GM12878 (cell line): Measurements from ENCODE around the gene ATP6V1G2. TPM values are rescaled to one million over a fixed set of nuclear protein-coding genes. Genes with fewer than 3 reads are reported as not detected.
A peak's percentile ranks its signal among the peaks of the same experiment; 100 is the strongest.

Experiments used
- CEBPZ ChIP-seq: fragments of 150-350 bp; IDR thresholded peaks from 2 replicates; pipeline ENCODE4 v1.6.1; 2016; ENCODE audit warnings: low read depth, low read length
- CUX1 ChIP-seq: IDR thresholded peaks from 2 replicates; pipeline ENCODE4 v1.6.1; 2012; ENCODE audit warnings: improper control_type of control experiment, low read depth, low read length; ENCODE audit not compliant: insufficient replicate concordance
- EGR1 ChIP-seq, 2 experiments: IDR thresholded peaks; 1 replicate in 1 of 2; 2 replicates in 1 of 2; pipeline ENCODE4 v1.6.1; 2011 to 2012; ENCODE audit warnings: low read depth in 2 of 2, low read length in 2 of 2, borderline replicate concordance in 1 of 2, mild to moderate bottlenecking in 1 of 2, moderate library complexity in 1 of 2
- FOS ChIP-seq: IDR thresholded peaks from 3 replicates; pipeline ENCODE4 v1.6.1; 2011; ENCODE audit warnings: borderline replicate concordance; ENCODE audit not compliant: insufficient read length; ENCODE audit errors: extremely low read depth
- NFIC ChIP-seq: IDR thresholded peaks from 2 replicates; pipeline ENCODE4 v1.6.1; 2012; ENCODE audit warnings: low read depth, mild to moderate bottlenecking, inconsistent platforms, low read length, moderate library complexity
- RELB ChIP-seq: fragments of 450-650 bp; IDR thresholded peaks from 2 replicates; pipeline ENCODE4 v1.6.1; 2017; ENCODE audit warnings: low read depth, mild to moderate bottlenecking, moderate library complexity
- RFX5 ChIP-seq: IDR thresholded peaks from 2 replicates; pipeline ENCODE4 v1.6.1; 2011; ENCODE audit warnings: low read depth, low read length, improper control_type of control experiment
- SREBF1 ChIP-seq: IDR thresholded peaks from 2 replicates; pipeline ENCODE4 v1.6.1; 2012; ENCODE audit warnings: mild to moderate bottlenecking, low read length
- SUZ12 ChIP-seq: fragments of 200-600 bp; sonication (generic); IDR thresholded peaks from one replicate; pipeline ENCODE4 v1.6.1; 2018; ENCODE audit warnings: antibody characterized with exemption, mild to moderate bottlenecking; ENCODE audit not compliant: unreplicated experiment
- USF1 ChIP-seq: IDR thresholded peaks from 2 replicates; pipeline ENCODE4 v1.6.1; 2011; ENCODE audit warnings: borderline replicate concordance, low read depth, mild to moderate bottlenecking, moderate library complexity, mixed read lengths, low read length; ENCODE audit not compliant: insufficient read depth; ENCODE audit errors: extremely low read length
- USF2 ChIP-seq: IDR thresholded peaks from 2 replicates; pipeline ENCODE4 v1.6.1; 2011; ENCODE audit warnings: low read depth, low read length, improper control_type of control experiment, borderline replicate concordance
- ZBED1 ChIP-seq: IDR thresholded peaks from 2 replicates; pipeline ENCODE4 v1.6.1; 2016; ENCODE audit warnings: borderline replicate concordance
- ZBTB33 ChIP-seq: fragments of 450-650 bp; IDR thresholded peaks from 2 replicates; pipeline ENCODE4 v1.6.1; 2017; ENCODE audit warnings: mild to moderate bottlenecking
- ZSCAN29 ChIP-seq: fragments of 450-650 bp; IDR thresholded peaks from 2 replicates; pipeline ENCODE4 v1.6.1; 2017; ENCODE audit warnings: mild to moderate bottlenecking, moderate library complexity
- polyA plus RNA-seq, 11 experiments: library from polyadenylated mRNA; depleted of rRNA in 4 of 11; unstranded in 6 of 11; stranded (reverse) in 5 of 11; fragments of >200 nt; fragmentation: Nextera tagmentation in 4 of 11; fragmentation: Illumina TruSeq in 1 of 11; extraction: Ambion mirVana in 4 of 11; extraction: Trizol in 1 of 11; gene quantifications; 1 replicate in 1 of 11; 2 replicates in 10 of 11; pipeline versions ENCODE4 v1.2.1 to v1.2.3, GENCODE V29; 2011 to 2016; ENCODE audit warnings: inconsistent platforms in 2 of 11, missing spikeins in 2 of 11, low read depth in 1 of 11
- total RNA-seq, 4 experiments: library from RNA; depleted of rRNA in 3 of 4; stranded (reverse); fragments of >200 nt in 3 of 4; fragmentation: Illumina TruSeq in 1 of 4; extraction: Trizol in 1 of 4; gene quantifications; 2 replicates each; pipeline versions ENCODE4 v1.2.1 to v1.2.3, GENCODE V29; 2013 to 2021

ATP6V1G2 gene
- total and polyA plus RNA-seq, 10 of the 15 experiments (the other 5 are each of a cell fraction or from before 2014, with no cell fraction given), result 0.45 to 8.9 (median 2.8) TPM

- TF ChIP-seq CEBPZ (no peak), RFX5 (no peak), EGR1 (IDR thresholded peaks at IDR 0.05; ENCODE audit: borderline replicate concordance in 1 of 2, low read depth in 2 of 2, low read length in 2 of 2) (peak in 1 of 2 experiments; percentile 43; a peak in 1 of 3 replicates), SREBF1 (no peak), USF2 (no peak), ZBTB33 (no peak), FOS (no peak), ZBED1 (no peak), USF1 (no peak), ZSCAN29 (no peak), NFIC (no peak), SUZ12 (no peak), RELB (no peak), CUX1 (no peak)
These were observed at the start of gene ATP6V1G2 (continued) for GRCh38 chr6:31546339-31546957.
